C4-2B (cell line): ENCODE data around the gene NAXD.

Experiments
- H3K27ac ChIP-seq: fragments of 450-650 bp; 2 replicates; pipeline ENCODE4 v1.5.1; 2017
- ZFX ChIP-seq: fragments of 450-650 bp; IDR thresholded peaks from 2 replicates; pipeline ENCODE4 v1.6.1; 2017
- TF ChIP-seq, protein P1 (sequence below): fragments of 450-650 bp; conservative IDR thresholded peaks from 2 replicates; pipeline ENCODE4 v1.5.1; 2017; ENCODE audit warnings: mild to moderate bottlenecking

NAXD gene

DNA sequence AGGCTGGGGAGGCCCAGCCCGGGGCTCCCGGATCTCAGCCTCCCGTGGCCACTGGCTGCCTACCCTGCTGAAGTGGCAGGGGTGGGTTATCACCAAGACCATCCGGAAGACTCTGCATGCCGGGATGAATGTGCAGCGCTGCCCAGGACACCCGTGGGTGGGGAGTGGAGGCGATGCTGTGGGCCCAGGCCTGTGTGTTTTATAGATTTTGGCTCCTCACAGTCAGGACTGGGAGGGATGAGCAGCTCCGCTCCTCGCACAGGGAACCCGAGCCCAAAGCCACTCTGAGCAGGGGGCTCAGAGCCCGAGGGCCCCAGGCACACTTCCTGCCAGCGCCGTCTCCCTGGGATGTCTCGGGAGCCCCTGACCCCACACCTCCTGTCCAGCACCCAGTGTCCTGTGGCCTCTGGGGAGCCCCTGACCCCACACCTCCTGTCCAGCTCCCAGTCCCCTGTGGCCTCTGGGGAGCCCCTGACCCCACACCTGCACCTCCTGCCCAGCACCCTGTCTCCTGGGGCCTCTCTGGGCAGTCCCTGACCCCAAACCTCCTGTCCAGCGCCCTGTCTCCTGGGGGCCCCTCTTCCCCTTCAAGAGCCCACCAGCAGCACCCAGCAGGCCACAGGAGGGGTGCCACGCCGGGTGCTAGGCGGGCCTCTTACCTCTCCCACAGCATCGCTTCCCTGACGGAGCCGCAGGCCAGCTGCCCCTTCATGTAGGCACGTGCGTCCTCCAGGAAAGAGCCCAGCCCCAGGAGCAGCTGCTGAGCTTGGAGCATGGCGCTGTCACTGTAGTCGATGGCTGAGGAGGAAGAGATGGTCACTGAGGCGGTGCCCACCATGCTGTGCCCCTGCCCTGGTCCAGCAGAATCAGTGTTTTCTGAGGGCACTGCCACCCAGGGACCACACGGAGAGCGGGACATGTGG is 31.4 kb downstream of the NAXD start:
- no peak for TF ChIP-seq ZFX
- TF ChIP-seq, protein P1, sequence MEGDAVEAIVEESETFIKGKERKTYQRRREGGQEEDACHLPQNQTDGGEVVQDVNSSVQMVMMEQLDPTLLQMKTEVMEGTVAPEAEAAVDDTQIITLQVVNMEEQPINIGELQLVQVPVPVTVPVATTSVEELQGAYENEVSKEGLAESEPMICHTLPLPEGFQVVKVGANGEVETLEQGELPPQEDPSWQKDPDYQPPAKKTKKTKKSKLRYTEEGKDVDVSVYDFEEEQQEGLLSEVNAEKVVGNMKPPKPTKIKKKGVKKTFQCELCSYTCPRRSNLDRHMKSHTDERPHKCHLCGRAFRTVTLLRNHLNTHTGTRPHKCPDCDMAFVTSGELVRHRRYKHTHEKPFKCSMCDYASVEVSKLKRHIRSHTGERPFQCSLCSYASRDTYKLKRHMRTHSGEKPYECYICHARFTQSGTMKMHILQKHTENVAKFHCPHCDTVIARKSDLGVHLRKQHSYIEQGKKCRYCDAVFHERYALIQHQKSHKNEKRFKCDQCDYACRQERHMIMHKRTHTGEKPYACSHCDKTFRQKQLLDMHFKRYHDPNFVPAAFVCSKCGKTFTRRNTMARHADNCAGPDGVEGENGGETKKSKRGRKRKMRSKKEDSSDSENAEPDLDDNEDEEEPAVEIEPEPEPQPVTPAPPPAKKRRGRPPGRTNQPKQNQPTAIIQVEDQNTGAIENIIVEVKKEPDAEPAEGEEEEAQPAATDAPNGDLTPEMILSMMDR: no peak
- H3K27ac ChIP-seq: no peak overlapping the region

DNA sequence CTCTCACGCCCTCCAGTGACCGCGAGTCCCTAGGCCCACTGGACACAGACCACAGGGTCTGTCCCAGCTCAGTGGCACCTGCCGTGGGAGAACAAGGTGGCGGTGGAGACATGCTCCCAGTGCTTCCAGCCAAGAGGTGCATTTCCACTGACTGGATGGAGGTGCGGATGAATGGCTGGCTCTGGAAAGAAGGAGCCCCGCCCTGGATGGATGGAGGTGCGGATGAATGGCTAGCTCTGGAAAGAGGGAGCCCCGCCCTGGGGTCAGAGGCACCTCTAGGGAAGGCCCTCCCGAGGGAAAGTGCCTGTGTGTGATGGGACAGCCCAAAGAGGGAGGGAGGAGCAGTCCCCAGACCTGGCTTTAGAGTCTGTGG is 32.0 kb downstream of the NAXD start:
- no peak overlapping the region for H3K27ac ChIP-seq
- TF ChIP-seq, protein P1: no peak
- TF ChIP-seq ZFX: no peak

DNA sequence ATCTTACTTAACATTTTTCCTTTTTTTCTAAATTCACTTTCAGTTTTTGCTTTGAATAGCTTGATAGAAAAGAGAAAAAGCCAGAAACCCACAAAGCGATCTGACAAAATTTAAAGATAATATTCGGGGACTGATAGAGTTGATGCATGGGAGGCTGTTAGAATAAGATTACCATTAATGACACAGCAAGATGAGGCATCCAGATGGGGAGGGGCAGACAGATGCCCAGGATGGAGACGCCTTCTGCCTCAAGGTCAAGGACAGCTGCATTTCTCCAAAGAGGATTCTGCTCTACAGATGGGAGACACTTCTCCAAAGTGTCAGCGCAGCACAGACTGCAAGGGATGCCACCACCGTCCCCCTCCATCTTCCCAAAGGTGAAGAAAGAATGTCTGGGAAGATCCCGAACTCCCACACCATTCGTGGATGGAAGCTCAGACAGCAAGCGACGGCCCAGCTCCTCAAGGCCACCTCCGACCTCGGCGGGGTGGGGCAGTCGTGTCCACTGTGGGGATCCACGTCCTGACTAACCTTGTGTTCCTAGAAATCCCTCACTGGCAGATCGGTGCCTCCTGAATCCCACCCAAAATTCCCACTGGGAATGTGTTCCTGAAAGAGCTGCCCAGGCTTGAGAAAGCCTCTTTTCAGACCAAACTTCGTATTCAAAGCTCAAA is 32.9 kb downstream of the NAXD start:
- H3K27ac ChIP-seq: no peak overlapping the region
- no peak for TF ChIP-seq ZFX
- TF ChIP-seq, protein P1: no peak

DNA sequence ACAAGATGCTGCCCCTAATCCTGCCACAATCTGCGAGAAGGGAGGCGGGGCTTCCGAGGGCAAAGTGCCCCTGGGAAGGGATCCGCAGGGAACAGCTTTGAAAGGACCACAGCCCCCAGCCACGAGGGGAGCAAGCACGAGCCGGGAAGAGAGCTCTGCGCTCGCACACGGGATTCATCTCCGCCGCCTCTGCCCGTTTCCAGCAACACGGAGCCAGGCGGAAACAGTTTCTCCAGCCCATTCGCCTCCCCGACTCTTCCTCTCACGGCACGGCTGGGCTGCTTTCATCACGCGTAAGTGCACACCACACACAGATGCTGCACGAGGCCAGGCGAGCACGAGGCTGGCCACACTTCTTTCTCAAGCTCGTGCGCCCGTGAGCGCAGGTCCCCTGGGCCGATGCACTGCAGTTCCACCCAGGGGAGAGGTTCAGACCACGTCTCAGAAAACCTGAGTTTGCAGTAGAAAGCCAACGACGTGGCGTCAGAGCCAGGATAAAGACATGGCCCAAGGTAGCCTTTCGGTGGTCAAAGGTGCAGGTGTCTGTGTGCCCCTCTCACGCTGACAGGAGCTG is 33.6 kb downstream of the NAXD start:
- TF ChIP-seq ZFX: no peak
- TF ChIP-seq, protein P1: no peak
- H3K27ac ChIP-seq: no peak overlapping the region

DNA sequence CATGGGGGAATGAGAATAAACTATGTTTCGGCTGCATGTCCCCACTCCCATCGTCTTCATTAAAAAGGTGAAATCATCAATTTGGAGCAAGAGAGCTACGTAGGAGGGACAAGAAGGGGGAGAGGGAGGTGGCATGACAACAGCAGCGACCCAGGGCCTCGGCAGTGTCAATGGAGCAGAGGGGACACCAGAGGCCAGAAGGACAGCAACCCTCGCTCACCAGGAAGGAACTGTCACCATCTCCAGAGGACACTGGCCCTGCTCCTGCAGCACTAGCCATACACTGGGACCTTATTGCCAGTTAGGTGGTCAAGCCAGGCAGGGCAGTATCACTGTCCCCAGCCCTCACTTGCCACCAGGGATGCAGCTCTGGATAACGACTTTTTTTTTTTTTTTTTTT is 34.2 kb downstream of the NAXD start:
- TF ChIP-seq ZFX: no peak
- TF ChIP-seq, protein P1: no peak
- no peak overlapping the region for H3K27ac ChIP-seq

DNA sequence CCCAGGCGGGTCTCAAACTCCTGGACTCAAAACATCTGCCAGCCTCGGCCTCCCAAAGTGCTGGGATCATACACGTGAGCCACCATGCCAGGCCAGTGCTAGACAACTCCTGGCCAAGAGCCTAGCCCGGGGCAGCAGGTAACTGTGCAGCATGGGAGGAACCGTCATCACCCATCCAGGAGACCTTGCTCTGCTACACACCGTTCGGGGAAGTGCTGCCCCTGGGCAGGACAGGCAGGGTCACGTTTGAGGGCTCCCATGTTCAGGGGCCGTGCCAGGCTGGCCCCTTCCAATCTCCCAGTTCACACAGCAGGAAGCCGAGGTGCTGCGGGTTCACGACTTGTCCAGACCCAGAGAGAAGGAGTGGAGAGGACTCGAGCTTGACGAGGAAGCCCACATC is 35.1 kb downstream of the NAXD start:
- H3K27ac ChIP-seq: no peak overlapping the region
- TF ChIP-seq, protein P1: no peak
- no peak for TF ChIP-seq ZFX

DNA sequence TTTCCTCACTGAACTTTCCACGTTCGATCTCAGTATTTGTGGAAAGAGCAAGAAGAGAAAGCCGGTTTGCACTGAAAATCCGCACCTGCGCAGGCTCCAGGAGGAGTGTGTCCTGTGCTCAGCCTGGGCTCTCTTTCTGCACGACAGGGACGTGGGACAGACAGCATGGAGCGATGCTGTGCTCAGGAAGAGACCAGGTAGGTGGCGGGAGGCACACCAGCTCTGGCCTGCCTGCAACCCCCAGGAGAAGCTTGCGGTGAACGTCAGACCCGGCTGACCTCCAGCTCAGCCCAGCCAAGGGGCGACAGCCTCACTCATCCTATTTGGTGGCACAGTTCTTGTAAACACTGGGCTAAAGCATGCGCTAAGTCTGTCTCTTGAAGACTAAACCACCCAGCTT is 35.9 kb downstream of the NAXD start:
- TF ChIP-seq, protein P1: no peak
- TF ChIP-seq ZFX: no peak
- no peak overlapping the region for H3K27ac ChIP-seq
